AG04450 (cell line): ENCODE results near the gene ZFR2. TPM values are rescaled to one million over a fixed set of nuclear protein-coding genes. Genes with fewer than 3 reads are reported as not detected.

ENCODE experiments used
- CTCF ChIA-PET: fragments of 300-600, 350-600 bp; formaldehyde crosslinking; extraction: SDS; loops from one replicate; lab custom pipeline; 2022; ENCODE audit warnings: antibody characterized with exemption, inconsistent platforms; lab: Charles Lee
- POLR2A ChIA-PET: fragments of 350-600 bp; formaldehyde crosslinking; extraction: SDS; loops from one replicate; lab custom pipeline; 2021; ENCODE audit warnings: antibody characterized with exemption, inconsistent platforms; lab: Yijun Ruan, JAX
- DNase-seq: peaks from one replicate; pipeline ENCODE4 v3.0.0-alpha.2; 2011; ENCODE audit warnings: low read depth, low spot score
- H3K27ac ChIP-seq: one replicate; pipeline ENCODE4 v1.5.1; 2012; ENCODE audit warnings: low read depth, low read length, control low read depth
- H3K27me3 ChIP-seq: one replicate; pipeline ENCODE4 v1.6.0; 2012; ENCODE audit warnings: low read length; ENCODE audit not compliant: control insufficient read depth, insufficient read depth
- H3K4me3 ChIP-seq: 2 replicates; pipeline ENCODE4 v1.5.1; 2011; ENCODE audit warnings: mild to moderate bottlenecking, low read depth, low read length, control low read depth
- H3K9me3 ChIP-seq: 2 replicates; pipeline ENCODE4 v1.5.1; 2012; ENCODE audit warnings: low read length; ENCODE audit not compliant: control insufficient read depth, insufficient read depth
- CTCF ChIP-seq: IDR thresholded peaks from 2 replicates; pipeline ENCODE4 v1.5.1; 2011; ENCODE audit warnings: low read depth, low read length, control low read depth, inconsistent platforms
- polyA plus RNA-seq: library from polyadenylated mRNA; depleted of rRNA; stranded (reverse); fragments of >200 nt; gene quantifications from 2 replicates; pipeline ENCODE4 v1.2.3, GENCODE V29; 2011

ZFR2 gene
- polyA plus RNA-seq, 1 experiment: not detected

GRCh38 chr19:3771000-3771905, 97.6 kb downstream of the ZFR2 start:
- peaks cover 4% of the 10 kb centered on the region for H3K27me3 ChIP-seq
- no peaks in the 10 kb centered on the region; the same call in 1 of the 2 replicates for H3K9me3 ChIP-seq
- POLR2A ChIA-PET: no interaction called here
- no peak overlapping the region for H3K4me3 ChIP-seq
- DNase-seq: no peak
- TF ChIP-seq CTCF: no peak
- no peak overlapping the region for H3K27ac ChIP-seq
- CTCF ChIA-PET: no interaction called here

- H3K27ac ChIP-seq: no peak overlapping the region
- no peaks in the 10 kb centered on the region; the same call in 1 of the 2 replicates for H3K9me3 ChIP-seq
- H3K4me3 ChIP-seq: no peak overlapping the region
- peaks cover 4% of the 10 kb centered on the region for H3K27me3 ChIP-seq
- no peak for DNase-seq
- CTCF ChIA-PET: no interaction called here
- POLR2A ChIA-PET: no interaction called here
- TF ChIP-seq CTCF: no peak
These were observed 98.5 kb downstream of the ZFR2 start for GRCh38 chr19:3770136-3770999.

GRCh38 chr19:3769494-3769893, 99.3 kb downstream of the ZFR2 start:
- ChIA-PET CTCF (no interaction called here), POLR2A (no interaction called here)
- no peak for DNase-seq
- Histone ChIP-seq H3K9me3 (no peaks in the 10 kb centered on the region; the same call in 1 of the 2 replicates), H3K27ac (no peak overlapping the region), H3K27me3 (peaks cover 4% of the 10 kb centered on the region), H3K4me3 (no peak overlapping the region)
- no peak for TF ChIP-seq CTCF

- H3K4me3 ChIP-seq: no peak overlapping the region
- peaks cover 1% of the 10 kb centered on the region for H3K27me3 ChIP-seq
- H3K9me3 ChIP-seq: no peaks in the 10 kb centered on the region; the same call in 1 of the 2 replicates
- ChIA-PET POLR2A (no interaction called here), CTCF (no interaction called here)
- DNase-seq: no peak
- H3K27ac ChIP-seq: no peak overlapping the region
- no peak for TF ChIP-seq CTCF
These were observed 100.1 kb downstream of the ZFR2 start for GRCh38 chr19:3768748-3769099.
